ENCODE results near the gene FCHSD2.
"Not testable (repeated sequence)": the region's sequence is repeated elsewhere in the genome, so short reads cannot be mapped to it uniquely, and the experiment has no call there.

The FCHSD2 gene

DNA sequence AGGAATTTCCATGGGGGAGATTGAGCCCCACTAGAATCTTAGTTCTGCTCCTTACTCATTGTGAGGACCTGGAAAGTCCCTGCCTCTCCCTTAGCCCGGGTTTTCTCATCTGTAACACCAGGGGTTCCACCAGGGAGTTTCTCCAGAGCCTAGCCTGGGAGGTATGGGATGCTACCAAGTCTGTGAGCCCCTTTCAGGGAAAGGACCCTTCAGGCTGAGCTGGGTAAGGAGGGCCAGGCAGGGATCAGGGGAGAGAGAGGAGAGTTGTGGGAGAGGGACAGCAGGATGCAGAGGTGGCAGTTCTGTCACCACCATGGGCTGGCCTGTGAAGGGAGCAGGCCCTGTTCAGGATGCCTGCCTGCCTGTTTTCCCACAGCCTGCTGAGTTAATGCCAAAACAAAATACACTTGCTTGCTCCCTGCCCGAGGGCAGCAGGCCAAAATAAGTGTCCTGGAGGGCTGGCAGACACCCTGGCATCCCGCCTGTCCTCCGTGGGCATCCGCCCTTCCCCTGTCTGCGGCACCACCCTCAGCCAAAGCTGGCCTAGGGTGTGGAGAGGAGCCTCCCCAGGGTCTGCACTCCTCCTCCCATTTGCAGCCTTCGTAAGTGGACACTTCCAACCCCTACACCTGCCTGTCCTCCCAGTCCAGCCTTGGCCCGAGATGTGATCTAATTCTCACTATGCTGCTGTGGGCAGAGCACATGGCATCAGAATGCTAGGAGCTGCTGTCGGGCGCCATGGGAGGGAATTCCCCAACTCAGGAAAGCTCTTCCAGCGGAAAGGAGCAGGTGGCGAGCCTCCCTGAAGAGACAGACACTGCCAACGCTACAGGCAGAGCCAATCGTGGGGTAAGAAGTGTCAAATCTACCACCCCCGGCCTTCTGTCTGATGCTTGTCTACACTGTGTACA is 5.9 kb upstream of the FCHSD2 start:
- DNase-seq: no peak

DNA sequence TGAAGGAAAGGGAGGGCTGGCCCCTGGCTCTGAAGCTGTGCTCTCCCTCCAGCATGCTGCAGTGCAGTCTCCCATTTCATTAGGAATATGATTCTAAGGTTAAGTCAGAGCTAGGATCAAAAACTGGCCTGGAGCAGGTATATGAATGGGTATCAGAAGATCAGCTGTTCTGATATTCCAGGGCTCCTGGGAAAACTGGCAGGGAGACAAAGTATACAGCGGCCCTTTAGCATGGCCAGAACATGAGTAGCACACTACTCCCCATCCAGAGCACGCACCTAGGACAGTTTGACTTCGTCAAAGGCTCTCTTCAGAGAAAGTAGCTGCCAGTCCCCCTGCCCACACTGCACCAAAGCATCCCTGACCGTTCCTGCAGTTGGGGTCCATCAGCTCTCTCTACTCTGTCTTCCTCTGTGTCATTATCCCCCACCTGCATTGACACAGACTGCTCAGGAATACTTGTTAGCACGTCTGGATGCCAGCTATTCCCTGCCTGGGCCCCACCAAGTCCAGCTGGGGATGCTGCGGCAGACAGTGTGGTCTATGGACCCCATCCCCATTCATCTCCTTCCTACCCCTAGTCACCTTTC is 4.0 kb upstream of the FCHSD2 start:
- no peak for DNase-seq

DNA sequence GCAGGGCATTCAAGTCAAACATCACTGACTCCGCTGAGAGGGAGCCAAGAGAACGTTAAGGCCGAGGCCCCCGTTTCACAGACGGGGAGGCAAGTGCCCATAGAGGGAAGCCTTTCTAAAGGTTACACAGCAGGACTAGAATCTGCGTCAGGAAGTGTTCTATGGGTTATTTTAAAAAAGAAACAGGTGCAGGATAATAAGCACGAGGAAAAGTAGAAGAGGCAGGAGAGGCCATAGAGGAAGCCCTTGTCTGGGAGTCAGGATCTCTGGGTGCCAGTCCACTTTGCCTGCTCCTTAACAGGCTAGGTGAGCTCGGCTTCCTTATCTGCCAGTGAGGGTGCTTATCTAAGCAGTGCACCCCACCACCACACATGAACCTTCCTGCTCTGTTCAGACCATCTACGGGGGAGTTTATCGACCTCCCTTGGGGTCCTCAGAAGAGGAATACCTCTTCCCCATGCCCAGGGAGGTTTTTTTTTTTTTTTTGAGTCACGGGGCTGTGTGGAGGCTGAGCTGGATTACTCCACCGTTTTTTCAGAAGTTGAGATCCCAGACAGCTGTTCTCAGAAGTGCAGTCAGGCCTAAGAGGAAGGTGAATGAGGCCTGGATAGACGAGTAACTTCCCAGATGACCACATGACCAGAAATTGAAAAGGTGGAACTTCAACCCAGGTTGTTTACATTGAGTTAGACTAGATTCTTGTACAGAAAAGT is 1.2 kb upstream of the FCHSD2 start:
- peak; percentile 99 for DNase-seq

DNA sequence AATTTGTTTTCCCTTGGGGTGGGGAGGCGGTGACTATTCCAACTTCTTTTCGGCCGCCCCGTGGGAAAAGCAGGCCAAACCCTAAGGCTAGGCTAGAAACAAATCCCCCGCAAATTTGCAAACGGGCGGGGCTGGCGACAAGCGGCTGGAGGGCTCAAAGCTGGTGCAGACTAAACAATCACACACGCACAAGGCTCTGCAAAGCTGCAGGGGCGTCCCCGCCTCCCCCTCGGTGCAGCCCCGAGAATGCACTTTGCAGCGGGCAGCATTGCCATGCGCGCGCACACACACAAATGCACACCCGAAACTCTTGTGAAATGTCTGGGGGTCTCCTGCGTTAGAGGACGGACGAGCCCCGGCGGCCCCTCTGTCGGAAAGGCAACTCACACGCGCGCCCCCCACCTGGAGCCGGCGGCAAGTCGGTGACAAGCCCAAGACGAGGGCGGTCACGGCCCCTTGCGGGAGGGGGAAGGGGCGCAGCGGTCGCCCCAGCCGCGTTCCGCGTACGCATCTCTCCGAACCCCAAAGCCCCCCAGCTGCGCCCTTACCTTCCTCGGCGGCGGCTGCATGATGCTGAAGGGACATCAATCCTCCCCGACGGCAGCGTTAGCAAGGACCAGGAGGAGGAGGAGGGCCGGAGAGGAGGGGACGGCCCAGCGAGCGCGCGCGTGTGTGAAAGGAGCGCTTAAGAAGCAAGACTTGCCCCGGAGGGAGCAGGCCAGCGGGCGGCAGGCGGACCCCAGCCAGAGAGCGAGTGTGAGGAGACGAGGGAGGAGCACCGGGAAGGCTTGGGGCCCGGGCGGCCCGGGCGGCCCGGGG is 600 bp downstream of the FCHSD2 start:
- DNase-seq: peak; percentile 95

DNA sequence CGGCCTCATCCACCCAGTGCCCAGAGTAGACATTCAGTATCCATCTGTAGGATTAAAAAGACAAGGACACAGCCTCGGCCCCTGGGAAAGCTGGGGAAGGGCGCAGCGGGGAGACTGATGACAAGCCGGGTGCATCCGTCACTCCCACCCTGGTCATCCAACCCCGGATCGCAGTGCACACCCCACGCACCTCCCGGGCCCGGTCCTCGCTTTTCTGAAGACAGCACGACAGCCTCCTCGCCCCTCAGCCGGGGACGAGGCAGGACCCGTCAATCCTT is 1.1 kb downstream of the FCHSD2 start:
- no peak for DNase-seq

DNA sequence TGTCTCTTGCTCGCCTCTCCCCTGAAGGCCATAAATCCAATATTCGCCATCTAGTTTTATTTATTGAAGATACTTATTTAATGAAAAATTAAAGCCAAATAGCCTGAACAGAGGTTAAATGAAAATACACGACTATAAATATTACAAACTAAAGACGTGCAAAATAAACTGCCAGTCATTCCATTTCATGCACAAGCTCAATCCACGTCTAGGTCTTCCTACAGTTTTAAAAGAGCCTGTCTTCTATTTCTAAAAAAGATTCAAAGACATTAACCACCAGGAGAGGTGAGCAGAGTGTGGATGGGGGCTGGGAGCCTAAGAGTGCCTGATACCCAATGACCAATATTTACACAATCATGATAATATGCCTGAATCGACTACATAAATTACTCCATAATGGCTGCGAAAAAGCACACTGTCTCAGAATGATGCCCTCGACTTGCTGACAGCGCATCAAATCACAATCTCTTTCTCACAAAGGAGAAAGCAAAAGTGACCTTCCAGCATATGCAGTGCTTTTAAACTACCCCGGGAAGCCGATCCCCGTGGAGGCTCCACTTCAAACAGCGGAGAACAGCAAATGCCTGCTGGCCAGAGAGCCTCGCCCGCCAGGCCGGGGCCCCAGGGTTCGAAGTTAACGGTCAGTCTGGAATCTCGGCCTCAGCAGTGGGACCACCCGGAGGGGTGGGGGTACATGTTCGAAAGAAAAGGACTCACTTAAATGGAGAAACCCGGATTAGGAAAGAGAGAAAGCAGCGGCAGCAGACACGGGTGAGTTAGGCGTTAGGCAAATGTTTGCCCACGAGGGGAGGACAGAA is 1.7 kb downstream of the FCHSD2 start:
- DNase-seq: peak; percentile 89

DNA sequence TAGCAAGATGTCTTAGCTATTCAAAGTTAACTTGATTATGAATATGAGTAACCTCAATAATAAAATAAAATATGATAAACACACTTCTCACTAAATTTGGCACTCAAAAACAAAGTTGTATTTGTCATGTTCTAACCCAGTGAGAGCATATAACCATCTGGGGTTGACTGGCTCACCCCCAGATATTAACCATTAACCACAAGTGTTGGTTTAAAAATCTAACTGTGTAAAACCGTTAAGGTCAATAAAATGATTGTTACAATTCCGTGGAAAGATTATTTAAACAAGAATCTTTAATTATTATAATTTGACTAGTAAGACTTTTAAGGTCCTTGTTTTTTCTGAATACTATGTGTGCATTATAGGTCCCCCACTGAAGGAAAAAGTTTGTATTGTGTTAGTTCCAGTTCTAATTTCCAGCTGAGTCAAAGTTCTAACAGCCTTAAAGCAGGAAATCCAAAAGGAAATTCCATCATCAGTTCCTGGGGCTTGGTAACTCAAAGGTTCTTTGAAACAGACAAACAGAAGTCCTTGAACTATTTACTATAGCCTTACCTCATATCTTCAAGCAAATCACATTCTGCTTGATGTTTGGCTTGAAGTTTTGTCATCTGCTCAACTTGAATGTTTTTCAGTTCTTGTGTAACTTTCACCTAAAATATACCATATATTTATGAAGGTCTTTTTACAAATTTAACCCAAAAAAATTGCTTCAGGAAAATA is 2.5 kb downstream of the FCHSD2 start:
- DNase-seq: no peak

DNA sequence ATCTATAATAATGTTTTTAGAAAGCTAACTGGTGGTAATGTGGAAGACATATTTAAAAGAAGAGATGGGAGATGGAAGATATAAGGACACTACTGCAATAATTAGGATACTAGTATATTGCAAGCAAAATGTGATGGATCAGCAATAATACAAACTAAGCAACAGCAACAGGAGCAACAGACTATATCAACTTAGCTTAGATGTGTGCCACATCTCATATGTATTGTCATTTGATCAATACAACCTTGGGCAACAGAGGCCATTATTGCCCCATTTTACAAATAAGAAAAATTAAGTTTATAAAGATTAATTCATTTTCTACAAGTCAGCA is 4.2 kb downstream of the FCHSD2 start:
- no peak for DNase-seq

DNA sequence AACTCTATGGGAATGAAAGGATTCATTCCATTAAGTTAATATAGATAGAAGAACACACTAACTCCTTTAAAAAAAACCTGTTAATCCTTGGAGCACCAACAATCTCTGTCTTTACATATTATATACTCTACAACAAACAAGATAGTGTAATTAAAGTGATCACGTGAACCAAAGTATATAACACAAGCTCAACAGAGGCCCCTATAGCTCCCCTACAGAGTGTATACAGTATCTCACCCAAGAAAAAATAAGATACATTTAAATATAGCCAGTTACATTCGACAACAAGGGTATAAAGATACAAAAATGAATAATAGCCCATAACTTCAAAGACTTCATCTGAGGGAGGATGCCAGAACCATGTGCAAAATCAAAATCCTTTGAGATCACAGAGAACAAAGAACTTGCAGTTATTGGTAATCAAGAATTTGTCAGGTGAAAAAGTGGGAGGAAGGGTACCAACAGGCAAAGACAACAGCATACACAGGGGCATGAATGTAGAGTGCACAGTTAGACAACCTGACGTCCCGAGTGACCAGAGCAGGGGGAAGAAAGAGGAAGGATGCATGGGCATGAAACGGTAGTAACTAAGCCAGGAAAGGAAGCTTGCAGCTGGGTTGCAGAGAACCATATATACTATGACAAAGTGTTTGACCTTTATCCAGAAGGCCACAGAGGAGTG is 4.7 kb downstream of the FCHSD2 start:
- no peak for DNase-seq

DNA sequence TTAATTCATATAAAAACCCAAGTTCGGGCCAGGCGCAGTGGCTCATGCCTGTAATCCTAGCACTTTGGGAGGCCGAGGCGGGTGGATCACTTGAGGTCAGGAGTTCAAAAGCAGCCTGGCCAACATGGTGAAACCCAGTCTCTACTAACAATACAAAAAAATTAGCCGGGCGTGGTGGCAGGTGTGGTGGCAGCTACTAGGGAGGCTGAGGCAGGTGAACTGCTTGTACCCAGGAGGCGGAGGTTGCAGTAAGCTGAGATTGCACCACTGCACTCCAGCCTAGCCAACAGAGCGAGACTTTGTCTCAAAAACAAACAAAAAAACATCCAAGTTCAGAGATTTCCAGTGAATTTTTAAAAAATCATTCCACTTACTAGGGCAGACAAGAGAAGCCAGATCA is 5.4 kb downstream of the FCHSD2 start:
- not testable (repeated sequence) for DNase-seq

DNA sequence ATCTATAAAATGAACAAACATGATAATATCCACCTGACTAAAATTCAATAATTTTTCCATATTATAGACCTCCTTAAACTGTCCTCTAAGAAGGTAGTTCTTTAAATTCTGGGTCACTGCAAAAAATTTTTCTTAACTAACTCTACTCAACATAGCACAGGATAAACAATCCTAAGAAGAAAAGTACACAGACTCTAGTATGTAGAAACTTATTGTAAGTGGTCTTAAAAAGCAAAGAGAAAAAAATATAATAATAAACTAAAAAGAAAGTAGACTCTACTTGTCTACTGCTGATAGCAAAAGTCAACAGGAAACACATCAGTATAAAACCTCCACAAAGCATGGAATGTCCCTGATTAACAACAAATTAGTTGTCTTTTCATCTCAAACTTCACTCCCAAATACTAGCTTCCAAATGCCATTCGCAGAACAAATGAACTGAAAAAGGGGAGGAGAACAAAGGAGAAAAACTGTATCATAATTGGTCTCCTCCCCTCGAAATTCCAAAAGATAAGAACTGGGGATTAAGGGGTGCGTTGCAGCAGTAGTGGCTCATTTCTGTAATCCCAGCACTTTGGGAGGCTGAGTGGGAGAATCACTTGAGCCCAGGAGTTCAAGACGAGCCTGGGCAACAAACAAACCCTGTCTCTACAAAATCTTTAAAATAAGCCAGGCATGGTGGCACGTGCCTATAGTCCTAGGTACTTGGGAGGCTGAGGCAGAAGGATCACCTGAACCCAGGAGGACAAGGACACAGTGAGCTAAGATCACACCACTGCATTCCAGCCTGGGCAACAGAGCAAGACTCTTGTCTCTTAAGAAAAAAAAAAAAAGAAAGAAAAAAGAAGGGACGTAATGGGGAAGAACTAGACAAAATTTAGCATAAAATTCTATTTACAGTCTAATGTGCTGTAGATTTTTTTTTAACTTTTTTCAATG is 6.5 kb downstream of the FCHSD2 start:
- DNase-seq: no peak

DNA sequence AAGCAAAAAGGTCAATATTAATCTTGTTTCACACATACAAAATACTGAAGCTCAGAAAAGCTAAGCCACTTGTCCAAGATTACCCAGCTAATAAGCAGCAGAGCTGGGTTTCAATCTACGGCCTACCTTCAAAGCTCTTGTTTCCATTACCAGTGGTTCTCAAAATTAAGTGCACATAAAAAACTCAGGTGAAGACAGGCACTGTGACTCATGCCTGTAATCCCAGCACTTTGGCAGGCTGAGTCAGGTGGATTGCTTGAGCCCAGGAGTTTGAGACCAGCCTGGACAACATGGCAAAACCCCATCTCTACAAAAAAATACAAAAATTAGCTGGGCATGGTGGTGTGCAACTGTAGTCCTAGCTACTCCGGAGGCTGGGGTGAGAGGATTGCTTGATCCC is 9.8 kb downstream of the FCHSD2 start:
- DNase-seq: not testable (repeated sequence)

DNA sequence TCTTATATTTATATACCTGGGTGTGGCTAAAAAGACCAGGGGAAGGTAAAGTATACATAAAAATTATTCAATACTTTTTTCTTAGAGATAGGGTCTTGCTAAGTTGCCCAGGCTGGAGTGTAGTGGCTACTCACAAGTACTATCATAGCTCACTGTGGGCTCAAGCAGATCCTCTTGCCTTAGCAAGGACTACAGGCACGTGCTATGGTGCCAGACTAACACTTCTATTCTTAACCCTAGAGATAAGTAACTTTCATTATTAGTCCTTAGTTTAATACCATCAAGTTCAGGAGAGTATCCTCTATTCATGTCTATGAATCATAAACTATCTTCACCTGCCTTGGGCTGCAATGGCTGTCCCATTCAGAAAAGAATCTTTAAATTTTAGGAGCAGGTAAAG is 11.9 kb downstream of the FCHSD2 start:
- no peak for DNase-seq

DNA sequence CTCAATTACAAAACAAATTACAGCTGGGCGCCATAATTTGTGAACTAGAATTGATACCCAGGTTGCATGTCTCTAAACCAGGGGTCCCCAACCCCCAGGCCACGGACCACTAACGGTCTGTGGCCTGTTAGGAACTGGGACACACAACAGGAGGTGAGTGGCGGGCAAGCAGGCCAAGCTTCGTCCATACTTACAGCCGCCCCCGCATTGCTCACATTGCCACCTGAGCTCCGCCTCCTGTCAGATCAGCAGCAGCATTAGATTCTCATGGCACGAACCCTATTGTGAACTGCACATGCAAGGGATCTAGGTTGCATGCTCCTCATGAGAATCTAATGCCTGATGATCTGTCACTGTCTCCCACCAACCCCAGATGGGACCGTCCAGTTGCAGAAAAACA is 12.9 kb downstream of the FCHSD2 start:
- DNase-seq: no peak

DNA sequence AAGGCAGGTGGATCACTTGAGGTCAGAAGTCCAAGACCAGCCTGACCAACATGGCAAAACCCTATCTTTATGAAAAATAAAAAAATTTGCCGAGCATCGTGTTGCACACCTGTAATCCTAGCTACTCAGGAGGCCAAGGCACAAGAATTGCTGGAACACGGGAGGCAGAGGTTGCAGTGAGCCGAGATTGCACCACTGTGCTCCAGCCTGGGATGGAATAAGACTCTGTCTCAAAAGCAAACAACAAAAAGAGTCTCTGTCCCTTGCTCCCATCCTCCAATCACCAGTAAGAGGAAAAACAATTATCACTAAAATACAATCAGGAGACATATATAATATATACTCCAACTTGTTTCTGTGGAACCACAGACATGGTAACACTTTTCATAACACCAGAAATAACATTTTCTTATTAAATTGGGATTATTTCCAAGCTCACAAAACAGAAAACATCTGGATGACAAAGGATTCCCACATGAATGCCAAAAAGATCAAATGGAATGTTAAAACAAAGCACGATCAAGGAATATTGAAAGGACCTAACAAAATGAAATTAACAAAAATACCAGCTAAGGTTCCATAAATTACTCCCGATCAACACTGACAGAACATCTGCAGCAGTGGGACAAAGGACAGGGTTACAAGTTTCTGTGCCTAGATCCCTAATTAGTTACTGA is 15.2 kb downstream of the FCHSD2 start:
- DNase-seq: no peak

DNA sequence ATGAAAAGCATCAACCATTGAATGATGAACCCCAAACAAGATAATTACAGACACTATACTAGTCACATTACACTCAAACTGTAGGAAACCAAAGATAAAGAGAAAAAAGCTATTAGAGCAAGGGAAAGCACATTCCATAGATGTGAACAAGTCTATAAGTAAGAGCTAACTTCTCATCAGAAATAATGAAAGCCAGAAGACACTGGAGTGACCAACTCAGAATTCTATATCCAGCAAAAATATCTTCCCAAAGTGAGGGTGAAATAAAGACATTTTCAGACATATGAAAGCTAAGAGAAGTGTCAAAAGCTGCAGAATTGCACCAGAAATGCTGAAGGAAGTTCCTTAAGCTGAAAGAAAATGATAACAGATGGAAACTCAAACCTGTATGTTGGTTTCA is 17.3 kb downstream of the FCHSD2 start:
- DNase-seq: no peak

DNA sequence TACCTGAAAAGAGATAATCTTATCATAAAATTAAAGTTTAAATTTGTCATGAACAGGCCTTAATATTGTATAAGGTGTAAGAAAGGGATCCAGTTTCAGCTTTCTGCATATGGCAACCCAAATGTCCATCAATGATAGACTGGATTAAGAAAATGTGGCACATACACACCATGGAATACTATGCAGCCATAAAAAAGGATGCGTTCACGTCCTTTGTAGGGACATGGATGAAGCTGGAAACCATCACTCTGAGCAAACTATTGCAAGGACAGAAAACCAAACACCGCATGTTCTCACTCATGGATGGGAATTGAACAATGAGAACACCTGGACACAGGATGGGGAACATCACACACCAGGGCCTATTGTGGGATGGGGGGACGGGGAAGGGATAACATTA is 18.2 kb downstream of the FCHSD2 start:
- DNase-seq: not testable (repeated sequence)

DNA sequence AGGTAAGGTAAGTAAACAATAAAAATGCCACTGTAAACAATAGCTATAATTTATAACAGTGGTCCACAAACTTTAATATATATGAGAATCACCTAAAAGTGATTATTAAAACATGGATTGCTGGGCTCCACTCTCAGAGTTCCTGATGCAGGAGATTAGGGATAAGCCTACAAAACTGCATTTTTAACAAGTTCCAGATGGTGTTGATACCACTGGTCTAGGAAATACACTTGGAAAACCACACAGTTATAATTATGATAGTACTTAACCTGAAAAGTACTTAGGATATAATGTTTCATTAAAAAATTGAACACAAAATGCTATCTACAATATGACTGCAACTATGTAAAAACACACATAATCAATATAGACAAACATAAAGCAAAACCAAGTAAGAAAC is 20.4 kb downstream of the FCHSD2 start:
- no peak for DNase-seq

DNA sequence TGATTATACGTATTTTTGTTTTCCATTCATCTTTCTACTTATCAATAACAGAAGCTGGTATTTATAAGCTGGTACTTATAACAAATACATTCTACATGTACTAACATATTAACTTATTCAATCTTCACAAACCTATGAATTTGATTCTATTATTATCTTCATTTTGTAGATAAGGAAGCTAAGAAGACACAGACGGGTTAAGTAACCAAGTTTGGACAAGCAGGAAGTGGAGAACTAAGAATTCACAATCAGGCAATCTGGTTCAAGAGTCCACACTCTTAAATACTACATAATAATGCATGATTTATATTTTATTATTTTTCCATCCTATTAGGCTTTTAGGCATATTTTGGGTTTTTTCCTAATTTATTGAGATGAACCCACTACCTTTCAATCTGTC is 25.0 kb downstream of the FCHSD2 start:
- no peak for DNase-seq

DNA sequence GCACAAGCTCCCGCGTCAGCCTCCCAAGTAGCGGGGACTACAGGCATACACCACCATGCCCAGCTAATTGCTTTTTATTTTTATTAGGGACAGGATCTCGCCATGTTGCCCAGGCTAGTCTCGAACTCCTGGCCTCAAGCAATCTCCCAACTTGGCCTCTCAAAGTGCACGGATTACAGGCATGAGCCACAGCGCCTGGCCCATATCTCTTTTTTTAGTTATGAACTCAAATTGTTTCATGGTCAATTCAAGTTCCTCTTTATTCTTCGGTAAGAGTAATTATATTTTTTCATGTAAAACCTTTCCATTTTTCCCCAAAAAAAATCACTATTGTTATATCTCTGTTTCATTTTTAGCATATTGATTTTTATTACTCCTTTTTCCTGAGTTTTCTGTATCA is 25.5 kb downstream of the FCHSD2 start:
- no peak for DNase-seq

All from OCI-M1 (cell line).